OCI-LY3 (cell line): ENCODE data around the gene PTBP3.

Source experiments
- H2AFZ ChIP-seq: fragments of 200-600, 300-600 bp; shearing (Covaris generic); 2 replicates; pipeline ENCODE4 v1.6.0; 2014; ENCODE audit warnings: antibody characterized with exemption, low read depth, low read length
- H3K27ac ChIP-seq: fragments of 200-600, 300-600 bp; sonication (generic); 2 replicates; pipeline ENCODE4 v1.5.1; 2014; ENCODE audit warnings: mild to moderate bottlenecking, low read length, moderate library complexity, mixed read lengths
- H3K27me3 ChIP-seq: fragments of 200-600, 300-600 bp; sonication (generic); 2 replicates; pipeline ENCODE4 v1.6.1; 2014; ENCODE audit warnings: low read depth, low read length, mixed read lengths
- H3K36me3 ChIP-seq: fragments of 200-600, 300-600 bp; sonication (generic); replicated peaks from 2 replicates; pipeline ENCODE3; 2014; ENCODE audit warnings: low read depth, low read length, mixed read lengths
- H3K4me1 ChIP-seq: fragments of 300-600, 200-600 bp; sonication (generic); 2 replicates; pipeline ENCODE4 v1.6.1; 2014; ENCODE audit warnings: low read length, mixed read lengths
- H3K4me2 ChIP-seq: fragments of 200-600, 300-600 bp; sonication (generic); 2 replicates; pipeline ENCODE4 v1.6.1; 2014; ENCODE audit warnings: low read length, mixed read lengths
- H3K4me3 ChIP-seq: fragments of 300-600, 200-600 bp; sonication (generic); 2 replicates; pipeline ENCODE4 v1.5.1; 2014; ENCODE audit warnings: antibody characterized with exemption, mild to moderate bottlenecking, low read length, moderate library complexity
- H3K79me2 ChIP-seq: fragments of 300-600, 200-600 bp; shearing (Covaris generic); 2 replicates; pipeline ENCODE4 v1.6.1; 2014; ENCODE audit warnings: mild to moderate bottlenecking, low read length, mixed read lengths
- H3K9ac ChIP-seq: fragments of 300-600, 200-600 bp; shearing (Covaris generic); 2 replicates; pipeline ENCODE4 v1.6.0; 2014; ENCODE audit warnings: mild to moderate bottlenecking, low read length, moderate library complexity
- H3K9me3 ChIP-seq: fragments of 200-600, 300-600 bp; shearing (Covaris generic); 2 replicates; pipeline ENCODE4 v1.6.1; 2014; ENCODE audit warnings: low read length, mixed read lengths; ENCODE audit not compliant: insufficient read depth
- H4K20me1 ChIP-seq: fragments of 200-600, 300-600 bp; sonication (generic); 2 replicates; pipeline ENCODE4 v1.6.1; 2016; ENCODE audit warnings: low read length, mixed read lengths; ENCODE audit not compliant: insufficient read depth
- EZH2phosphoT487 ChIP-seq: fragments of 200-600 bp; shearing (Covaris generic); IDR thresholded peaks from 2 replicates; pipeline ENCODE4 v1.6.1; 2018; ENCODE audit warnings: antibody characterized with exemption, mixed run types, low read depth
- TF ChIP-seq, protein P1 (sequence below): fragments of 200-600, 300-600 bp; sonication (generic); IDR thresholded peaks from 2 replicates; pipeline ENCODE4 v1.5.1; 2014; ENCODE audit warnings: antibody characterized with exemption, low read length, low read depth

The PTBP3 gene

DNA sequence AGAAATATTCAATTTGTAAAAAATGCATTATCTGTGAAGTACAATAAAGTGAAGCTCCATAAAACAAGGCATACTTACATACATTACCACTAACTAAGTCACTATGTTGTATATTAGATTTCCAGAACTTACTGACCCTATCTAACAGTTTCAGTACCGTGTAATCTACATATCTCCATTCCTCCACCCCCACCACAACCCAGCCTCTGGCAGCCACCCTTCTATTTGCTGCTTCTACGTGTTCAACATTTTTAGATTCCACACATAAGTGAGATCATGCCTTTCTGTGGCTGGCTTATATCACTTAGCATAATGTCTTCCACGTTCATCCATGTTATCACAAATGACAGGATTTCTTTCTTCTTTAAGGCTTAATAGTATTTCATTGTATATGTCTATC, 31.3 kb upstream of the PTBP3 start:
- H3K4me3 ChIP-seq = no peak overlapping the region
- no peak overlapping the region for H3K27ac ChIP-seq
- no peaks in the 10 kb centered on the region for H3K79me2 ChIP-seq
- no peak for TF ChIP-seq EZH2phosphoT487
- TF ChIP-seq, protein P1, sequence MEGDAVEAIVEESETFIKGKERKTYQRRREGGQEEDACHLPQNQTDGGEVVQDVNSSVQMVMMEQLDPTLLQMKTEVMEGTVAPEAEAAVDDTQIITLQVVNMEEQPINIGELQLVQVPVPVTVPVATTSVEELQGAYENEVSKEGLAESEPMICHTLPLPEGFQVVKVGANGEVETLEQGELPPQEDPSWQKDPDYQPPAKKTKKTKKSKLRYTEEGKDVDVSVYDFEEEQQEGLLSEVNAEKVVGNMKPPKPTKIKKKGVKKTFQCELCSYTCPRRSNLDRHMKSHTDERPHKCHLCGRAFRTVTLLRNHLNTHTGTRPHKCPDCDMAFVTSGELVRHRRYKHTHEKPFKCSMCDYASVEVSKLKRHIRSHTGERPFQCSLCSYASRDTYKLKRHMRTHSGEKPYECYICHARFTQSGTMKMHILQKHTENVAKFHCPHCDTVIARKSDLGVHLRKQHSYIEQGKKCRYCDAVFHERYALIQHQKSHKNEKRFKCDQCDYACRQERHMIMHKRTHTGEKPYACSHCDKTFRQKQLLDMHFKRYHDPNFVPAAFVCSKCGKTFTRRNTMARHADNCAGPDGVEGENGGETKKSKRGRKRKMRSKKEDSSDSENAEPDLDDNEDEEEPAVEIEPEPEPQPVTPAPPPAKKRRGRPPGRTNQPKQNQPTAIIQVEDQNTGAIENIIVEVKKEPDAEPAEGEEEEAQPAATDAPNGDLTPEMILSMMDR = no peak
- no peaks in the 10 kb centered on the region for H3K4me1 ChIP-seq
- H3K9ac ChIP-seq = no peak overlapping the region
- H2AFZ ChIP-seq = no peak overlapping the region
- no peaks in the 10 kb centered on the region for H3K9me3 ChIP-seq
- H4K20me1 ChIP-seq = no peaks in the 10 kb centered on the region
- no peak overlapping the region for H3K4me2 ChIP-seq
- no peaks in the 10 kb centered on the region for H3K36me3 ChIP-seq
- H3K27me3 ChIP-seq = no peaks in the 10 kb centered on the region

DNA sequence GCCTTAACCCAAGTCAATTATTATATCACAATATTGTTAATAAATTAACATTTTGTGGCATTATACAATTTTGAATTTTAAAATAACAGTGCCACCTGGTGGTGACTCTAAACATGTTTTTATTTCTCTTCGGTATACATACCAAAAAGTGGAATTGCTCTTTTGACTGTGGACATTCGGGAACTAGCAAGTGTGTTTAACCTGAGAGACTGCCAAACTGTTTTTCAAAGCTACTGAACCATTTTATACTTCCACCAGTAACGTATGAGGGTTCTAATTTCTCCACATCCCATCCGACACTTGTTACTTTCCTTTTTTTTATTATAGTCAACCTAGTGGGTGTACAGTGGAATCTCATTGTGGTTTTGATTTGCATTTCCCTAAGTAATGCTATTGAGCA, 28.2 kb upstream of the PTBP3 start:
- Histone ChIP-seq H3K4me2 (peak overlapping the region; percentile 43), H3K9me3 (no peaks in the 10 kb centered on the region)

DNA sequence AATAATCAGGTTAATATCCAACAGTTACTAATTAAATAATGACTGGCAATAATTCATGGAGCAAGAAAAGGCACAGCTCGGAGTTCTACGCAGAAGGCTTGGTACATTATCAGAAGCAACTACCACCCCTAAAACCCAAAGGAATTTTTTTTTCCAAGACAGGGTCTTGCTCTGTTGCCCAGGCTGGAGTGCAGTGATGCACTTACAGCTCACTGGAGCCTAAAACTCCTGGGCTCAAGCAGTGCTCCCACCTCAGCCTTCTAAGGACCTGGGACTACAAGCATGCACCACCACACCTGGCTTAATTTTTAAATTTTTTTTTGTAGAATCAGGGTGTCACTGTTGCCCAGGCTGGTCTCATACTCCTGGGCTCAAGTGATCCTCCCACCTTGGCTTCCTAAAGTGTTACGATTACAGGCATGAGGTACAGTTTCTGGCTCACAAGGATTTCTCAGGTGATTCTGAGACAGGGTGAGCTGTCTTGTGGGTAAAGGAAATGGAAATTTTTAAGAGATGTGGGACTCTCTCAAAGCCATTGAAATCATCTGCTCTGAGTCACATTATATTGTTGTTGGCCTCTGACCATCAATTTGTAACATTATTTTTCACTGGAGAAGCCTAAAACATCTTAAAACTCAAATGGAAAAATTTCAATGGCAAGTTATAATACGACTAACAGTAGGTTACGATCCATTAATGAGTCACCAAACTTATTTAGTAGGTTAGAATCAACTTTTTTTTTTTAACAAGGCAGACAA, 26.8 kb upstream of the PTBP3 start:
- H3K9ac ChIP-seq = no peak overlapping the region
- H4K20me1 ChIP-seq = no peaks in the 10 kb centered on the region
- H3K79me2 ChIP-seq = no peaks in the 10 kb centered on the region
- TF ChIP-seq, protein P1 = no peak
- TF ChIP-seq EZH2phosphoT487 = no peak
- no peaks in the 10 kb centered on the region for H3K9me3 ChIP-seq
- H2AFZ ChIP-seq = no peak overlapping the region
- no peak overlapping the region for H3K4me3 ChIP-seq
- no peak overlapping the region for H3K4me2 ChIP-seq
- no peaks in the 10 kb centered on the region for H3K4me1 ChIP-seq
- no peaks in the 10 kb centered on the region for H3K27me3 ChIP-seq
- no peaks in the 10 kb centered on the region for H3K36me3 ChIP-seq
- H3K27ac ChIP-seq = no peak overlapping the region

More for the DNA sequence above, 28.2 kb upstream of the PTBP3 start:
- no peaks in the 10 kb centered on the region for H3K27me3 ChIP-seq
- peak overlapping the region; percentile 20; the same call in 1 of the 2 replicates for H3K4me3 ChIP-seq
- no peak overlapping the region for H3K27ac ChIP-seq
- H3K79me2 ChIP-seq = no peaks in the 10 kb centered on the region
- H3K9ac ChIP-seq = no peak overlapping the region
- H3K4me1 ChIP-seq = no peaks in the 10 kb centered on the region
- H4K20me1 ChIP-seq = no peaks in the 10 kb centered on the region
- no peaks in the 10 kb centered on the region for H3K36me3 ChIP-seq
- H2AFZ ChIP-seq = no peak overlapping the region
- TF ChIP-seq, protein P1 = peak; percentile 61
- no peak for TF ChIP-seq EZH2phosphoT487

DNA sequence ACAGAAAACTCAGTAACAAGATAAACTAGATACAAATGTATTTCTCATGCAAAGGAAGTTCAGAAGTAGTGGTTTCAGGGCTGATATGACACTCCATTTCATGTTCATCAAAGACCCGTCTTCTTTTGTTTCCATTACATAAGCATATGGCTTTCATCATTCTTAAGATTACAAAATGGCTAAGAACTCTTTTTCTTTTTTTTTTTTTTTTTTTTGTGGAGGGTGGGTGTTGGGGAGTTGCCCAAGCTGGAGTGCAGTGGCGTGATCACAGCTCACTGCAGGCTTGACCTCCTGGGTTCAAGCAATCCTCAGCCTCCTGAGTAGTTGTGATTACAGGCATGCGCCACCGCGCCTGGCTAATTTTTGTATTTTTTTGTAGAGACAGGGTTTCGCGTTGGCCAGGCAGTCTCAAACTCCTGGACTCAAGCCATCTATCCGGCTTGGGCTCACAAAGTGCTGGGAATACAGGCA, 22.0 kb upstream of the PTBP3 start:
- Histone ChIP-seq H3K9me3 (no peaks in the 10 kb centered on the region), H2AFZ (no peak overlapping the region), H3K4me3 (no peak overlapping the region), H3K27ac (no peak overlapping the region), H3K4me2 (no peak overlapping the region), H4K20me1 (no peaks in the 10 kb centered on the region), H3K4me1 (no peaks in the 10 kb centered on the region), H3K27me3 (no peaks in the 10 kb centered on the region), H3K9ac (no peak overlapping the region), H3K36me3 (no peaks in the 10 kb centered on the region), H3K79me2 (no peaks in the 10 kb centered on the region)
- TF ChIP-seq, protein P1 = no peak
- no peak for TF ChIP-seq EZH2phosphoT487
